Activated B cell treated with CpG ODN at 0.5 μM for 24 hours (primary cell): ENCODE data around the gene NAPG. TPM values are rescaled to one million over a fixed set of nuclear protein-coding genes. Genes with fewer than 3 reads are reported as not detected.

Experiments
- ATAC-seq: fragments of 200-7000 bp; cut with Tn5 transposase; one replicate; pipeline ENCODE4 v1.10.0; 2021; ENCODE audit warnings: low read depth, mild to moderate bottlenecking, moderate library complexity
- CTCF ChIA-PET: fragments of 350-600 bp; sonication (Branson Sonifier 250); formaldehyde crosslinking; loops from one replicate; lab custom pipeline; 2021; ENCODE audit warnings: antibody characterized with exemption; lab: Charles Lee
- POLR2A ChIA-PET: fragments of 350-600 bp; sonication (Branson Sonifier 250); formaldehyde crosslinking; loops from one replicate; lab custom pipeline; 2021; ENCODE audit warnings: antibody characterized with exemption; lab: Charles Lee
- DNase-seq: peaks from one replicate; pipeline ENCODE4 v3.0.0; 2022
- H3K27ac Mint-ChIP-seq: one replicate; pipeline ENCODE4 v1.8.0; 2020; ENCODE audit warnings: mixed read lengths
- H3K27me3 Mint-ChIP-seq: one replicate; pipeline ENCODE4 v1.8.0; 2021; ENCODE audit warnings: mixed read lengths
- H3K36me3 Mint-ChIP-seq: one replicate; pipeline ENCODE4 v1.8.0; 2021; ENCODE audit warnings: low read depth, mixed read lengths
- H3K4me1 Mint-ChIP-seq: one replicate; pipeline ENCODE4 v1.8.0; 2021; ENCODE audit warnings: mixed read lengths
- H3K4me3 Mint-ChIP-seq: one replicate; pipeline ENCODE4 v1.8.0; 2020; ENCODE audit warnings: mild to moderate bottlenecking, mixed read lengths
- H3K9me3 Mint-ChIP-seq: one replicate; pipeline ENCODE4 v1.8.0; 2020; ENCODE audit warnings: mixed read lengths
- CTCF ChIP-seq: fragments of 200-600 bp; IDR thresholded peaks from one replicate; pipeline ENCODE4 v1.8.0; 2022; ENCODE audit warnings: antibody characterized with exemption, mild to moderate bottlenecking
- intact Hi-C: fragments of 100-400 bp; cut with micrococcal nuclease; formaldehyde crosslinking; loops from one replicate; pipeline ENCODE4 v1.15.1; 2024
- total RNA-seq: library from RNA; stranded (reverse); gene quantifications from 2 replicates; pipeline ENCODE4 v1.2.3, GENCODE V29; 2022

NAPG gene
- total RNA-seq, 1 donor from 2014 or later, result 33.3 TPM

- Mint-ChIP-seq H3K4me1 (peaks cover 4% of the 10 kb centered on the region), H3K9me3 (peaks cover 3% of the 10 kb centered on the region), H3K27ac (no peak overlapping the region), H3K36me3 (no peaks in the 10 kb centered on the region), H3K4me3 (no peak overlapping the region), H3K27me3 (peaks cover 16% of the 10 kb centered on the region)
- POLR2A ChIA-PET, result interaction anchor here (1.5 kb wide), 1 partner anchor 486 kb away, joined by 3 read pairs; no protein-coding TSS in a partner anchor
- DNase-seq (no peak), ATAC-seq (no peak)
- intact Hi-C loops, result no loop called here
- CTCF ChIA-PET, result interaction anchor here (1.0 to 4.7 kb wide), 8 partner anchors 16 to 550 kb away, joined by 3 to 65 read pairs (median 5); no protein-coding TSS in a partner anchor
- no peak for TF ChIP-seq CTCF
These were observed 7.1 kb upstream of the NAPG start for GRCh38 chr18:10518595-10519255.

GRCh38 chr18:10519366-10519765 is 6.5 kb upstream of the NAPG start:
- CTCF ChIA-PET, result interaction anchor here (0.6 to 4.7 kb wide), 9 partner anchors 17 to 551 kb away, joined by 3 to 65 read pairs (median 5); no protein-coding TSS in a partner anchor
- no peak for DNase-seq
- peaks cover 12% of the 10 kb centered on the region for H3K27me3 Mint-ChIP-seq
- H3K36me3 Mint-ChIP-seq, result no peaks in the 10 kb centered on the region
- no peak for ATAC-seq
- H3K4me1 Mint-ChIP-seq, result peaks cover 4% of the 10 kb centered on the region
- POLR2A ChIA-PET, result interaction anchor here (1.5 kb wide), 1 partner anchor 487 kb away, joined by 3 read pairs; no protein-coding TSS in a partner anchor
- H3K4me3 Mint-ChIP-seq, result no peak overlapping the region
- no peak for TF ChIP-seq CTCF
- peaks cover 3% of the 10 kb centered on the region for H3K9me3 Mint-ChIP-seq
- H3K27ac Mint-ChIP-seq, result no peak overlapping the region
- intact Hi-C loops, result no loop called here

GRCh38 chr18:10519999-10520935 is 5.6 kb upstream of the NAPG start:
- Mint-ChIP-seq H3K27me3 (peaks cover 12% of the 10 kb centered on the region), H3K4me3 (no peak overlapping the region), H3K27ac (no peak overlapping the region), H3K9me3 (peaks cover 3% of the 10 kb centered on the region), H3K36me3 (no peaks in the 10 kb centered on the region), H3K4me1 (peaks cover 13% of the 10 kb centered on the region)
- DNase-seq (peak; percentile 37), ATAC-seq (peak; percentile 94)
- POLR2A ChIA-PET, result no interaction called here
- no peak for TF ChIP-seq CTCF
- intact Hi-C loops, result loop anchor here (1.0 to 10.0 kb wide), 8 partner anchors 29 to 1915 kb away; partner anchors contain the start of genes AFG3L2, APCDD1, RAB12 and TWSG1
- CTCF ChIA-PET, result interaction anchor here (0.6 to 4.7 kb wide), 7 partner anchors 17 to 548 kb away, joined by 3 to 65 read pairs (median 5); no protein-coding TSS in a partner anchor

GRCh38 chr18:10521566-10521965 is 4.3 kb upstream of the NAPG start:
- ATAC-seq (no peak), DNase-seq (no peak)
- H3K27ac Mint-ChIP-seq, result no peak overlapping the region
- intact Hi-C loops, result loop anchor here (2.0 to 10.0 kb wide), 6 partner anchors 31 to 1917 kb away; partner anchors contain the start of genes AFG3L2, APCDD1, RAB12 and TWSG1
- H3K9me3 Mint-ChIP-seq, result peaks cover 3% of the 10 kb centered on the region
- no peak for TF ChIP-seq CTCF
- H3K27me3 Mint-ChIP-seq, result peaks cover 7% of the 10 kb centered on the region
- peaks cover 6% of the 10 kb centered on the region for H3K36me3 Mint-ChIP-seq
- H3K4me1 Mint-ChIP-seq, result peaks cover 23% of the 10 kb centered on the region
- ChIA-PET POLR2A (no interaction called here), CTCF (interaction anchor here (1.5 to 1.7 kb wide), 3 partner anchors 489 to 550 kb away, joined by 3 to 12 read pairs (median 6); no protein-coding TSS in a partner anchor)
- no peak overlapping the region for H3K4me3 Mint-ChIP-seq
